GM06990 (cell line): ENCODE data around the gene PRH1.

Experiments
- DNase-seq: peaks from one replicate; pipeline ENCODE4 v3.0.0-alpha.2; 2011; ENCODE audit not compliant: insufficient read length; ENCODE audit errors: extremely low read depth
- H3K27me3 ChIP-seq: replicated peaks from 2 replicates; pipeline ENCODE4 v1.6.0; 2011; ENCODE audit warnings: low read length; ENCODE audit not compliant: control insufficient read depth, insufficient read depth
- H3K36me3 ChIP-seq: 2 replicates; pipeline ENCODE4 v1.5.1; 2011; ENCODE audit warnings: low read length; ENCODE audit not compliant: control insufficient read depth, insufficient read depth
- H3K4me3 ChIP-seq: replicated peaks from 2 replicates; pipeline ENCODE4 v1.5.1; 2011; ENCODE audit warnings: low read depth, mild to moderate bottlenecking, control low read depth, low read length
- TF ChIP-seq, protein P1 (sequence below): IDR thresholded peaks from 2 replicates; pipeline ENCODE4 v1.5.1; 2011; ENCODE audit warnings: low read length, control low read depth, mild to moderate bottlenecking, inconsistent platforms; ENCODE audit not compliant: insufficient read depth, poor library complexity, severe bottlenecking

PRH1 gene

GRCh38 chr12:10884086-10884725, at the start of gene PRH1:
Gene PRH1, minus strand, starts transcription at chr12:10884255. Its CDS starts 38 bp downstream, at chr12:10884217.
- H3K4me3 ChIP-seq, result no peak within 1 kb of the TSS
- TF ChIP-seq, protein P1, sequence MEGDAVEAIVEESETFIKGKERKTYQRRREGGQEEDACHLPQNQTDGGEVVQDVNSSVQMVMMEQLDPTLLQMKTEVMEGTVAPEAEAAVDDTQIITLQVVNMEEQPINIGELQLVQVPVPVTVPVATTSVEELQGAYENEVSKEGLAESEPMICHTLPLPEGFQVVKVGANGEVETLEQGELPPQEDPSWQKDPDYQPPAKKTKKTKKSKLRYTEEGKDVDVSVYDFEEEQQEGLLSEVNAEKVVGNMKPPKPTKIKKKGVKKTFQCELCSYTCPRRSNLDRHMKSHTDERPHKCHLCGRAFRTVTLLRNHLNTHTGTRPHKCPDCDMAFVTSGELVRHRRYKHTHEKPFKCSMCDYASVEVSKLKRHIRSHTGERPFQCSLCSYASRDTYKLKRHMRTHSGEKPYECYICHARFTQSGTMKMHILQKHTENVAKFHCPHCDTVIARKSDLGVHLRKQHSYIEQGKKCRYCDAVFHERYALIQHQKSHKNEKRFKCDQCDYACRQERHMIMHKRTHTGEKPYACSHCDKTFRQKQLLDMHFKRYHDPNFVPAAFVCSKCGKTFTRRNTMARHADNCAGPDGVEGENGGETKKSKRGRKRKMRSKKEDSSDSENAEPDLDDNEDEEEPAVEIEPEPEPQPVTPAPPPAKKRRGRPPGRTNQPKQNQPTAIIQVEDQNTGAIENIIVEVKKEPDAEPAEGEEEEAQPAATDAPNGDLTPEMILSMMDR, result no peak
- H3K27me3 ChIP-seq, result no peaks in the 10 kb centered on the region
- DNase-seq, result no peak
- H3K36me3 ChIP-seq, result no peaks in the 10 kb centered on the region

- no peak for DNase-seq
- no peak within 1 kb of the TSS for H3K4me3 ChIP-seq
- TF ChIP-seq, protein P1, result no peak
- H3K36me3 ChIP-seq, result no peaks in the 10 kb centered on the region
- H3K27me3 ChIP-seq, result no peaks in the 10 kb centered on the region
Observed at GRCh38 chr12:10928746-10929286, 44.8 kb upstream of the PRH1 start, which contains the start of gene PRH2. Gene PRH2, plus strand, starts transcription at chr12:10929236. Its CDS starts 38 bp downstream, at chr12:10929274.

DNA sequence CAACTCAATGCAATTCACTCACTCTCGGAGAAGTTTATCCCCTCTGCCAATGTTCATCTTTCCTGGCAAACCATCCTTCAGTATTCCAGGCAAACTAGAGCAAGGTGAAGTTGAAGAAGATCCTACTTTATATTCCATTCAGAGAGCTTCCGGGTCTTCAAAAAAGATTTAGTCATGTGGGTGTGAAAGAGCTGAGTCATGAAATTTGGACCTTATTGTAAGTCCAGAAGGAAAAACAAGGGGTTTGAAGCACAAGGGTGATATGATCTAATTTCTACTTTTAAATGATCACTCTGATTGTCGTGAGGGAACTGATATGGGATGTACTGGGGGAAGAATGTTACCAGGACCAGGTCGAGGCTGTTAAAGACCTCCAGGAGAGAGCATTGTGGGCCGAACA, 42.2 kb upstream of the PRH1 start:
- no peaks in the 10 kb centered on the region for H3K36me3 ChIP-seq
- no peaks in the 10 kb centered on the region for H3K27me3 ChIP-seq
- TF ChIP-seq, protein P1, result no peak
- H3K4me3 ChIP-seq, result no peak overlapping the region
- DNase-seq, result no peak

DNA sequence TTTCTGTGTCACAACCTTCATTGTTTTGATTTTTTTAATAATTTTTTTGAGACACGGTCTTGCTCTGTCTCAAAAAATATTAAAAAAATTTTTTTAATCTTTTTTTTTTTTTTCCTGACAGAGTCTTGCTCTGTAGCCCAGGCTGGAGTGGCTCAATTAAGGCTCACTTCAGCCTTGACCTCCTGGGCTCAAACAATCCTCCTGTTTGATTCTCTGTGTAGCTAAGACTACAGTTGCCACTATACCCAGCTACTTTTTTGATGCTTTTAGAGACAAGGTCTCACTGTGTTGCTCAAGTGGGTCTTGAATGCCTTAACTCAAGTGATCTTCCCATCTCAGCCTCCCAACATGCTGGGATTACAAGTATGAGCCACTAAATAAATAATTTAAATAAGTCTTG, 35.8 kb upstream of the PRH1 start:
- Histone ChIP-seq H3K27me3 (no peaks in the 10 kb centered on the region), H3K4me3 (no peak overlapping the region), H3K36me3 (no peaks in the 10 kb centered on the region)
- DNase-seq, result no peak
- TF ChIP-seq, protein P1, result no peak

DNA sequence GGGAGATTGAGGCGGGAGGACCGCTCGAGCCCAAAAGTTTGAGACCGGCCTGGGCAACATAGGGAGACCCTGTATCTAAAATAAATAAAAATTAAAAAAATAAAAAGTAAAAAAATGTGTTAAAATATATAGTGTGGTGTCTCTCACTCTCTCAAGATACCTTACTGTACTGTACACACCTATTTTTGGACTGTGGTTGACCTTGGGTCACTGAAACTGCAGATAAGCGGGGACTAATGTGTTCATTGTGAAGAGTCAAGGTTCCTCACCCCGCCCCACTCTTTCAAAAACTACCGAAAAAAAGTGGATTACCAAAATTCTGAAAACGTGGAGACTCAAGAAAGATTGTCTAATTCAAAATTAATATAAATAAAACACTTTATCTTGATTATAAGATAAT, 26.3 kb upstream of the PRH1 start:
- Histone ChIP-seq H3K36me3 (no peaks in the 10 kb centered on the region), H3K27me3 (no peaks in the 10 kb centered on the region), H3K4me3 (no peak overlapping the region)
- no peak for DNase-seq
- TF ChIP-seq, protein P1, result no peak
